HG03460 (cell line): ENCODE data around the gene SCAMP4.
"Not testable (repeated sequence)": the region's sequence is repeated elsewhere in the genome, so short reads cannot be mapped to it uniquely, and the experiment has no call there.

Experiments used
- ATAC-seq: cut with Tn5 transposase; IDR thresholded peaks from one replicate; pipeline ENCODE4 v1.9.1; 2021; ENCODE audit not compliant: unreplicated experiment

Gene SCAMP4

DNA sequence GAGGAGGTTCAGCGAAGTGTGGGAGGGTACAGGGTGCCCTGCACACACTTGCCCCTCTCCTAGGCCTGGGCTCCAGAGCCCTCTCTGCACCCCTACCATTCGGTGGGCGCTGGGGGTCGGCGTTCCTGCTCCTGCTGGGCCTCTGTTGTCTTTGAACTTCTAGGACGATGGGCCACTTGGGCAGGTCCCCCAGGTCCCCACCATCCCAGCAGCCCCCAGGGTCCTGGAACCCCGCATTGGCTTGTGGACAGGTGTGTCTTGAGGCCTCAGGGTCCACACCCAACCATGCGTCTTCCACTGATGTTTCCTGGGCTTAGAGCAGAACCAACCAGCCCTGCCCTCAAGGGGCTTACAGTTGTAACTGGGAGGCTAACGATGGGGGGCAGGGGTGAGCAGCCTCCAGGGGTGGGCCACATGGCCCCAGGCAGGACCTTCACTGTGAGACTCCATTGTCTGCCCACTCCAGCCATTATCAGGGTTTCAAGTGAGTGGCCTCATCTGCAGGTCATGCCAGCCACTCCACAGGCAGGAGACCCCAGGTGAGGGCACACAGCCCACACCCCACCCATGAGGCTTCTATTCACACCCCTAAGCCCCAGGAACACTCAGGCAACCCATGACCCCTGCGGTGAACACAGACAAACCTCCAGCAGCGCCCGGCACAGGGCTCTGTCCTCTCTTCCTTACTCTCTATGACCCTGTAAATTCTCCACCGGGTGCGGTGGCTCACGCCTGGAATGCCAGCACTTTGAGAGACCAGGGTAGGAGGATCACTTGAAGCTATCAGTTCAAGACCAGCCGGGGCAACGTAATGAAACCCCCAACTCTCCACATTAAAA lies 39.8 kb upstream of the SCAMP4 start:
- ATAC-seq = no peak

DNA sequence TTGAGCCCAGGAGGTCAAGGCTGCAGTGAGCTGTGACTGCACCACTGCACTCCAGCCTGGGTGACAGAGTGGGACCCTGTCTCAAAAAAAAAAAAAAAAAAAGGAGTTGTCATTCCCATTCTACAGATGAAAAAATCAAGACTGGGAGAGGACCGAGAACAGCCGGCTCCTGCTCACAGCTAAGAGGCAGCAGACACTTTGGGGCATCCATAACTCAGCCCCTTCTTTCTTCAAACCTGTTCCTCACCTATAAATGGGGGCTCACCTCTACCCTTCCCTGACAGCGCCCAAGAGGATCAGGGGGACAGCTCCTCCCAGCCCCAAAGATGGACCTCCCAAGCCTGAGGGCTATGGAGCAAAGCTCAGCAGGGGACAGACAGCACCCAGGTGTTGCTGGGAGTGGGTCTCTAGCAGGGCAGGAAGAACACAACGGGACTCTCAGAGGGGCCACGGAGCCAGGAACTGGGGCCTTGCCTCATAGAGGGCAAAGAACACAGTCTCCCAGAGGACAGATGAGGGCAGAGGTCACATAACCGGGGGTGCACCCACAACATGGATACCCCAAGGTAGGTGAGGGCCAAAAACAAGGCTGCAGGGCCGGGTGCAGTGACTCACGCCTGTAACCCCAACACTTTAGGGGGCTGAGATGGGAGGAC lies 38.4 kb upstream of the SCAMP4 start:
- ATAC-seq = no peak

DNA sequence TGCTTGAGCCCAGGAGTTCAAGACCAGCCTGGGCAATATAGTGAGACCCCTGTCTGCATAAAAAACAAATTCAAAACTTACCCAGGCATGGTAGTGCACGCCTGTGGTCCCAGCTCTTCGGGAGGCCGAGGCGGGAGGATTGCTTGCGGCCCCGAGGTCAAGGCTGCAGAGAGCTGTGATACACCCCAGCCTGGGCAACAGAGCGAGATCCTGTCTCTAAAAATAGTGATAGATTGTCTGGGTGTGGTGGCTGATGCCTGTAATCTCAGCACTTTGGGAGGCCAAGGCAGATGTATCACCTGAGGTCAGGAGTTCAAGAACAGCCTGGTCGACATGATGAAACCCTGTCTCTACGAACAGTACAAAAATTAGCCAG lies 37.9 kb upstream of the SCAMP4 start:
- ATAC-seq = no peak

DNA sequence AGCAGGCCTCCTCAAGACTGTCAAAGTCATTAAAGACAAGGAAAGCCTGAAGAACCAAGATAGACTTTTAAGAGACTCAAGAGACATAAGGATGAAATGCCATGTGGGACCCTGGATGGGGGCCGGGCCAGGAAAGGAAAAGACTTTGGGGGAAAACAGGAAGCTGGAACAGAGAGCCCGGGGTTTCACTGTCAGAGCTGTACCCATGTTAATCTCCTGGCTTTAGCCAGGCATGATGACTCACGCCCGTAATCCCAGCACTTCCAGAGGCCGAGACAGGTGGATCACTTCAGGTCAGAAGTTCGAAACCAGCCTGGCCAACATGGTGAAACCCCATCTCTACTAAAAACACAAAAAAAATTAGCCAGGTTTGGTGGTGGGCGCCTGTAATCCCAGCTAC lies 36.2 kb upstream of the SCAMP4 start:
- ATAC-seq = no peak

DNA sequence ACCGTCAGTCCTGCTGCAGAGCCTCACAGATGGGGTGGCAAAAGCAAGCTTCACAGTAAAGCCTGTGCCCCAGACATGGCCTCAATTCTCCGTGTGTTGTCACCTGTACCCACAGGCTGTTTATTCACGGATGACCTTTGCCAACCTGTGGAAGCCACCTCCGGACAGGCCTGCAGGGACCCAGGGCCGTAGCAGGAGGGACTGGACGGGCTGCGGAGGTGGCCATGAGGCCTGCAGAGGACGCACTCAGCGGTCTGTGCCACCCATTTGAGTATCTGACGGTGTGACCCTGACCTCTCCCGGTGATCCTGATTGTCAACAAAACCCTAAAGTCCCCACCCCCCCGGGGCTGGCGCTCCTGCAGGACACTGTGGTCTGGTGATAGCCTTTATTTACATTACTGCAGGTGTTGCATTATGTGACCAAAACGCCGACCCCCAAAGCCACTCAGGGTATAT lies 34.0 kb upstream of the SCAMP4 start:
- no peak for ATAC-seq

DNA sequence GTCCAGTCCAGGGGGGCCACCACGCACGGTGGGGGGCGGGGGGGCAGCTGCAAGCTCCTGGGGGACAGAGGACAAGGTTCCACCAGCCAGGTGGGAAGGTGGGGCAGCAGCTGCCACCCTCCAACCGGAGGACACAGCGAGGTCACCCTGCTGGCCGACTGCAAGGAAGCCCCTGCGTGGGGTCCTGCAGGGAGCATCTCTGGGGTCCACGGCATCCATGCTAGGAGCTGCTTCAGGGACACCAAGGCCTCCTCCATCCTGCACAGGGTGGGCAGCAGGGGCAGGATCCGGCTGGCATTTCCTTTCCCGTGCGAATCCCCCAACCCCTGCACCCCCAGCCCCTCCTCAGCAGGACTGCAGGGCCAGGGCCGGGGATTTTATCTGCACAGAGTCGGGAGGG lies 33.6 kb upstream of the SCAMP4 start:
- ATAC-seq = no peak

DNA sequence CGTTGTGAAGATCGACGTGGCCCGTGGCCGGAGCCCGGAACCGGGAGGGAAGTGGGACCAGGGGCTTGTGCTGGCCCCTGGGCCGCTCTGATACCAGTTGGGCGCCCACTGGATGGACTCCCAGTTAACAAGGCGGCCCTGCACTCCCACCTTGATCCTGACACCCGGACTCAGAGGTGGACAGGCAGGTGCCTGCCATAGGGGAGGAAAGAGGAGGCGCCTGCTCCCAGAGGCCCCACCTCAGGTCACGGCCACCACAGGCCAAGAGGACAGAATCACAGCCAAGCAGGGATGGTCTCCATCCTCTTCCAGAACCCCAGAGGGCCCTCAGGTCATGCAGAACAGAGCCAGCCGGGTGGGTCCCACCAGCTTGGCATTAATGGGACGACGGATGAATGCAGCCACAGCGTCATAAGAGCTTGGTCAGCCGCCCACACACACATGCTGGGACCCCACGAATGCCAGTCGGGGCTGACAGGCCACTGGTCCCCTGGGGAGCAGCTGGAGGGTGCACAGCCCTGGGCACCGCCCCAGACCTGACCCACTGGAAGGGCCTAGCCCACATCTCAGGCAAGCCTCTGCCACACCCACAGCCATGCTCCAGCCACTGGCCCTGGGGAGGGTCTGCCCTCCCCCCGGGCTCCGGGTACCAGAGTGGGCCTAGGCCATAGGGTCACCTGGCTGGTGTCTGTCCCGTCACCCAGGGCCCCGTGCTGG lies 32.2 kb upstream of the SCAMP4 start:
- ATAC-seq = no peak

DNA sequence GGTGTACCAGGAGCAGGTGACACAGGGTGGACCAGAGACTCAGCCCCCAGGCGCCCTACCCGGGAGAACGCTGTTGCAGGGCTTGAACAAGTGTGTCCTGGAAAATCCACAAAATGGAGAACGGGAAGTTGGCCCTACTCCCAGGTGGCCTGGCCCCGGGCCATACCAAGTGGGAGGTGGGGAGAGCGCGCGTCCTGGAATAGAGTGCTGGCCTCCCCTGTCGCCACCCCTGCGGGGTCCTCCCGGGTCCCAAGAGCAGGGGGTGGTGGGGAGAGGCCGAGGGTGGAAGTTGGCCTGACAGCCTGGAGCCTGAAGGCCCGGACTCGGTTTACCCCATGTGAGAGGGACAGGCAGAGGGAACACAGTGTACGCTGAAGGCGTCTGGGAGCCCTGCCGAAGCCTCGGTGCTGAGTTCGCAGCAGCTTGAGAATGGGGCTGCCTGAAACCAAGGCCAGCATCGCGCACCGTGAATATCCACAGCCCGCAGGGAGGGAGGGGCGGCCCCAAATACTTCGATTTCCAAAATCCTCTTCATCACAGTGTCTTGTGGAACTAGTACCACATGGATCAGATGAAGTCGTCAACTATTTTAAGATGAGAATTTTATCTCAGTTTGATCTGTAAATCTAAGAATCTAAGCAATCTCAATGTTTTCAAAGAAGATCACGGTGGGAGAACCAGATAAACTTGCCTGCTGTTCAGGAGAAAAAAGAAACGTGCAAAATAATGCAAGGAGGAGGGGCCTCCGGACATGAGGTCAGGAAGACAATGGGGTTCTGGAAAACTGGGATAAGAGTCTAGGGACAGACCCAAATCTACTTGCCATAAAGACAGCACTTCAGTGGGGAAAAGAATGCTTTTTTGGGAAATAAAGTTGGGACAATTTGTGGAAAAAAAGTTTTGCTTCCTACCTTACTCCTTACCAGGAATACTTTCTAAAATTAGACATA lies 31.4 kb upstream of the SCAMP4 start:
- no peak for ATAC-seq

DNA sequence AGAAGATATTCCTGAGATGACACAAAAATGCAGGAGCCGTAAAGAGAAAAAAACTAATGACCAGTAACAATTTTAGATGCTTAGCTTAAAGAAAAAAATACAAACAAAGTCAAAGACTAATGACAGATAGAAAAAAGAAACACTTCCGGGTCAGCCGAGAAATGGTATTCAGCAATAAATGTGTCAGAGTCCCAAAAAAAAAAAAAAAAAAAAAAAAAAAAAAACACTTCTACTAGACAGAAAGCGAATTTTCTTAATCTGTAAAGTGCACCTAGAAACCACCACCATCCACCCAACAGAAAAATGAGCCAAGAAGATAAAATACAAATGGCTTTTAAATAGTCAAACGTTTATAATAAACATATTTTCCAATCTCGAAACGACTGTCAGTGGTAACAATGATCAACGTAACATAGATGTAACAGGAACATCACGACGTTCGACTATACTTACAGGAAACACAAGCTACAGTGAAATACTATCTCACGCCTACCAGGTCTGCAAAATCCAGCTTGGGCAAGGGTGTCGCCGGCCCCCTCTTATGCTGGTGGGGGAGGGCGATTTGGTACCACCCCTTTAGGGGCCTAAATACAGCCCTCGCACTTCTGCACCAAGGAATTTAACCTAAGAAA lies 30.5 kb upstream of the SCAMP4 start:
- ATAC-seq = no peak

DNA sequence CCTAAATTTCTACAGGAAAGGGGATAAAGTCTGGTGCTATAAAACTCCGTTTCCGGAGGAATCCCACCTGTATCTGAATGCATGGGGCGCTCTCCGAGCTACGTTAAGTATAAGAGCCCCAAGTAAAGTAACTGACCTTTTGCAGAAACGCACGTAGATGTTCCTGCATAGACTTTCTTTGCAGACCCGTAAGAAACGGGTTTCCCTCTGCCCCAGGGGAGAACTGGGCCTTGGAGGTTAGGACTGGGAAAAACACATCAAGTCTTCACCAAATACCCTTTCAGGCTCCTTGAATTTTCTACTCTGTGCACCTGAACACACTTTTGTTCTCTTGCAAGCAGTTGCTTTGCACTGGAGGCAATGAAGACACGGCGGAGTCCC lies 29.9 kb upstream of the SCAMP4 start:
- ATAC-seq = not testable (repeated sequence)

DNA sequence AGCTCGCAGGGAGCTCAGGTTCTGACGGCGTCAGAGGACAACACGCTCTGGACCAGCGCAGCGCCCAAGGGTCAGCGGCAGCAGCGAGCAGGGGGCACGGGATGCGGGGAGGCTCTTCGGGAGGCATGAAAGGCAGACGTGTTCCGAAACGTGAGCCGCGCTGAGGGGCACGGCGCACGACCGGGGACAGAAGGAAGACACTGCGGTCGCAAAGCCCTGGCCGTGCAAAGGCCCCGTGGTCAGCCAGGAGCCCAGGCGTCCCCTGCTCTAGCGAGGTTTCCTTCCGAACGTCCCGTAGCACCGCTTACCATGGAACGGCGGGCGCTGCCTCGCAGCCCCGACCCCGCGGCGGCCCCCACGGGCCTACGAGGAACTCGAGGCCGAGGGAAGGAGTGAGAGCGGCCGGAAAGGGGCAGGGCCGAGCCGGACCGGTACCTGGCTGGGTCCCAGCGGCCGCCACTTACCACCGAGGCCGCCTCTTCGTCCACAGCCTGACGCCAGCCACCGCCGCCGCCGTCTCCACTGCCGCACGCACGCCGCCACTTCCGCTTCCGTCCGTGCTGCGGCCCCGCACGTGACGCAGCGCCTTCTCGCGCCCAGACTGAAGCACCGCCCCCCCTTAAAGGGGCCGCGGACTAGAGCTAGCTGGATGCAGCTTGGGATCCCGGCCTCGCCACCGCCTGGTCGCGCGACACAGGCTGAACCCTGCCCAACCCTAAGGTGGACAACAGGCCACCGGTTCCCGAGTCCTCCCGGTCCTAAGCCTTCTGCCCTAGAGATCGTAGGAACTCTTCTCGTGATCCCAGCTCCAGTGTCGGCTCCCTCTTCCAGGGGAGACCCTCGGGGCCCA lies 29.3 kb upstream of the SCAMP4 start:
- ATAC-seq = peak; percentile 78

DNA sequence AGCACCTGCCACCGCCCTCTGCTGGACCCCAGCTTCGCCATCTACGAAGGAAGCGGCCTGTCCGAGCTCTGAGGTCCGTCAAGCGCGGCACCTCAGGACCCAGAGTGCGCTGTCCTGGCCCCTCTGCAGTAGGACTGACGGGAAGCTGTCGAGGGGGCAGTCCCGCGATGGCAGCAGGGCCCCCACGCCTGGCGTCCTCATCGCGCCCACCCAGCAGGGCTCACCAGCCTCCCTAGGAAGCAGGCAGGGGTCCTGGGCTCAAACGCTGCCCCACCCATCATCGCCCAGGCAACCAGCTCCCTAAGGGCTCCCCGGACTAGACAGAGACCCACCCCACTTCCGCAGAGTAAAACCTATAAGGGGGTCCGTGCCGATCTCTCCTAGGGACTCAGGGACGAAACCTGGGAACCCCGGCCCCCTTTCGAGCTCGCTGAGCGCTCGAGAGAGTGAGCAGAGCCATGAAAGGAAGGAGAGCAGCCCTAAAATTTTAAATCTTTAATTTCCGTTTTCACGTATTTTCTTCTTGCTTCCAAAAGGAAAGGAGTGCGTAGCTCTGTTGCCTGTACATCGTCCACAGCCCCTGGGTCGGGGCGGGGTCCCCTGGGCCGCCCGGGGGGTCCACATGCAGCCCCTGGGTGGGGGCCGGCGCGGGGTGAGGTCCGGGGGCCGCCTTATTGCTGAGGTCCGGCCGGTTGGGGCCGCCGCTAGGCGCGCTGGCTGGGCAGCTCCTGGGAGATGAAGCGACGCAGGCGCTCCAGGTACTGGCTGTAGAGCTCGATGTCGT lies 28.5 kb upstream of the SCAMP4 start:
- ATAC-seq = peak; percentile 7

DNA sequence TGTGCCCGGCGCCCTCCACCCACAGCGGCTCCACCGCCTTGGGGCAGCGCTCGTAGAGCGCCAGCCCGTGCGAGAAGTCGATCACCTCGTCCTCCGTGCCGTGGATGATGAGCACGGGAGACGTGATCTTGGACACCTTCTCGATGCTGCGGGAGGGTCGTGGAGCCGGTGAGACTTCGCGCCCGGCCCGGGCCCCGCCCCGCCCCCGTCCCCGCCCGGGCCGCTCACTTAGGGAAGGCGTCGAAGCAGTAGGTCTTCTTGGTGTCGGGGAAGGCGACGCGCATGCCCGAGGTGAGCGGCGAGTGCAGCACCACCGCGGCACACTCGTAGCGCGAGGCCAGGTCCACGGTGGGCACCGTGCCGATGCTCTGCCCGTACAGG lies 27.9 kb upstream of the SCAMP4 start:
- ATAC-seq = not testable (repeated sequence)

DNA sequence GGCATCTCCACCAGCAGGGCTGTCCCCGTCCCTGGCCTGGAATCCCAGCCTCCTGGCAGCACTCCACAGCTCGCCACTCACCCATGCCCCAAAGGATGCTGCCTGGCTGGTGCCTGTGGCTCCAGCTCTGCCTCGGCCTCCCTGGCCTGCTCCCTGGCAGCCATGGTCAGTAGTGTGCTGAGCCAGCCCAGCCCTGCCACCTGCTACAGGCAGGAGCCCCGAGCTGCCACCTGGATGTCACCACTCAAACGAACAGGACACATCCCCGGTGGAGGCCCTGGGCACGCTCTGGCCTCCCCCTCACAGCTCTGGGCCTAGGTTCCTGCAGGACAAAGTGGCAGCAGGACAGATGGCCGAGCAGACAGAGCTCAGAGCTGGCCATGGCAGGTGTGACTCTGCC lies 26.6 kb upstream of the SCAMP4 start:
- ATAC-seq = not testable (repeated sequence)

DNA sequence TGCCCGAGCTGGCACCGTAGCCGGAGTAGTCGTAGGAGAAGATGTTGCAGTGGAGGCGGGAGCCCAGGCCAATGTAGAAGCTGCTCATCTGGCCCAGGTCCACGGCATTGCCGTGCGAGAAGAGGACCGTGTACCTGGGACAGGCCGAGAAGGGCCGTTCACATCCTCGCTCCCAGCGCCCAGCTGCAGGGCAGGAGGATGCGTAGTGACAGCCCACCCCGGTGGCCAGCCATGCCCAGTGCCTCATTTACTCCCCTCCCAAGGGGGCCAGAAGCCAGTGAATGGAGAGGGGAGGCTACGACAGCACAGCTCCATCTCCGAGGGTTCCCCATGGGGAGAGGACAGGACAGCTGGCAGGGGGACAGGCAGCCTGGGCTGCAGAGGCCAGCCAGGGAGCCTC lies 25.2 kb upstream of the SCAMP4 start:
- ATAC-seq = not testable (repeated sequence)

DNA sequence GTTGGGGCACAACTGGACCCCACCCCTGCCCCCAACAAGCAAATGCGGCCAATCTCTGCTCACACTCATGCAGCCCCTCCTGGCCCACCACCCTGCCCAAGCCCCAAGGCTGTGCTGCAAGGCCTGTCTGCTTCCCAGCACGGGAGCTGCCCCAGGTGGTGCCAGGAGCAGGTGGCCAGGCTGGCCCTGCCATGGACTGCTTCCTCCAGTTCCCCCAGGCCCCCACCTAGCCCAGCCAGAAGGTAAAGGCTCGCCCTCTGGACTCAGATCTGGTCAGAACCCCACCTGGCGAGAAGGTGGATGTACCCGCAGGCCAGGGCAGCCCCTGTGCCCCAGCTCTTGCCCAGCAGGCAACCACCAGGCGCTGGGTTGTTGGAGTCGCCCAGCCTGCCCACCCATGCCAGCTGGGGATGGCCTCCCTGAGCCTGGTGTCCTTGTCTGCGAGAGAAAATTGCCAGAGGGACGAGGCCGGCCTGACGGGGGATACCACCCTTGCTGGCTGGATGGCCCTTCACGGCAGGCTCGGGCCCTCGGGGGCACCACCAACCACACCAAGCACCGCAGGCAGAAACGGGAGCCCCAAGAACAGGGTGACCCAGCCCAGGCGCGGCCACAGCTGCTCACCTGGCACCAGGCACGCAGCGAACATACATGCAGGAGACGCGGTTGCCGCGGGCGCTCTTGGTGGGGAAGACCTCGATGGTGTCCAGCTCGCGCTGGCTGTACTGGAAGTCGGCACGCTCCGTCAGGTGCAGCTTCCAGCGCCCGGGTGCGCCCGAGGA lies 24.4 kb upstream of the SCAMP4 start:
- no peak for ATAC-seq

DNA sequence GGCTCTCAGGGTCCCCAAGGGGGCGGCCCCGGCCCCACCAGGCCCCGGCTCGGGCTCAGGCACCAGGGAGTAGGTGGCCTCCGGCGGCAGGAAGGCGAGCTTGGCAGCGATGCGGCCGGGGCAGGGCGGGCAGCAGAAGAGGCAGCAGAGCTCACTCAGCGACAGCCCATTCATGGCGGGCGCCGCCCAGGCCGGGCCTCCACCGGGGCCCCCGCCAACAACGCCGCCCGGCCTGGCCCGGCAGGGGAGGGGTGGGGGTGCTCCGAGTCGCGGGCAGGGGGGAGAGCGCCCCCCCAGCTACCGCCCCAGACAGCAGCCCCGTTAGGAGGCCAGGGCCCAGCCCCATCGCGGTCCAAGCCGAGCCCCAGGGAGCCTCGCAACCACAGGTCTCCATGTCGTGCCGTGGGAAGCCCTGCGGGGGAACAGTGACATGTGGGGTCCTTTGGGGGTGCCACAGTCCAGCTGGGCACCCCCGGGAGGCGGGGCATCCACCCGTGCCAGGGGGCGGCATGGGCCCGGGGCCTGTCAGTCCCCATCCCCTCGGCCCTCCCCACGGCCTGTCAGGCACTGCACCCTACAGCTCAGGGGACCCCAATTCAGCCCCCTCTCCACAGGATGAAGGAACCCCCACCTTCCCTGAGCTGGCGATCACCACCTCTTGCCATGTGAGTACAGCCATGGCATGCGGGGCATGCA lies 23.7 kb upstream of the SCAMP4 start:
- not testable (repeated sequence) for ATAC-seq
